T-helper 1 cell treated with Interleukin-12 subunit alpha and Interleukin-12 subunit beta and Interleukin-4 antibody, amounts not matched to agents 30 ng/mL and 1 ng/mL, for 36 hours (primary cell): ENCODE data around the gene GRIA4. TPM values are rescaled to one million over a fixed set of nuclear protein-coding genes. Genes with fewer than 3 reads are reported as not detected.
"Not testable (repeated sequence)": the region's sequence is repeated elsewhere in the genome, so short reads cannot be mapped to it uniquely, and the experiment has no call there.

ENCODE experiments used
- intact Hi-C: fragments of 100-400 bp; cut with micrococcal nuclease; formaldehyde crosslinking; loops from one replicate; pipeline ENCODE4 v1.15.1; 2024
- total RNA-seq: library from RNA; stranded (reverse); gene quantifications from 2 replicates; pipeline ENCODE4 v1.2.3, GENCODE V29; 2022

GRIA4 gene
- total RNA-seq, 1 donor from 2014 or later: not detected

- intact Hi-C loops: no loop called here
Observed at GRCh38 chr11:105856954-105857353, 247.1 kb downstream of the GRIA4 start.

GRCh38 chr11:105857728-105858127 is 247.9 kb downstream of the GRIA4 start:
- intact Hi-C loops: no loop called here

- intact Hi-C loops: no loop called here
Observed at GRCh38 chr11:105858841-105859240, 249.0 kb downstream of the GRIA4 start.

GRCh38 chr11:105860105-105860504 is 250.2 kb downstream of the GRIA4 start:
- intact Hi-C loops: loop anchor here (5.0 kb wide), 2 partner anchors 1328 to 1608 kb away; no protein-coding TSS in a partner anchor

DNA sequence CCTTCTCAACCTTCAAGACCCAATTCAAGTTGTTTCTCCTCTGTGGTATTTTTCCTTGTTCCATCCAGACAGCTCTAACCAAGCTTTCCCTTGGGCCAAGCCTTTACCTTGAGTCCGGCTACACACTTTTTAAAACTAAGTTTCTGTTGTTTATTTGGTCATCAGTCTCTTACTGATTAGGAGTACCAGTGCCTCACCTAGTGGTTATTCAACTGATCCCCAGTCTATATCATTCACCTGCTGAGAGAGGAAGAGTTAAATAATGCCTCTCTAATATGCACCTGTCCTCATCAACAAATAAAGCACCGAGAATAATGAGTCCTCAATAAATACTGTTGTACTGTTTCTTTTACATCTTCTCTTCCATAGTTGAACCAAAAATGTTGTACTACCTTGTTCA is 251.4 kb downstream of the GRIA4 start:
- intact Hi-C loops: loop anchor here (5.0 kb wide), 2 partner anchors 1329 to 1609 kb away; no protein-coding TSS in a partner anchor

GRCh38 chr11:105862736-105863367 is 253.0 kb downstream of the GRIA4 start:
- intact Hi-C loops: loop anchor here (2.0 to 5.0 kb wide), 3 partner anchors 1254 to 1611 kb away; no protein-coding TSS in a partner anchor

- intact Hi-C loops: loop anchor here (2.0 to 5.0 kb wide), 3 partner anchors 1255 to 1611 kb away; no protein-coding TSS in a partner anchor
Observed at GRCh38 chr11:105863523-105863922, 253.7 kb downstream of the GRIA4 start.

GRCh38 chr11:105867742-105868141 is 257.9 kb downstream of the GRIA4 start:
- intact Hi-C loops: no loop called here

- intact Hi-C loops: no loop called here
Observed at GRCh38 chr11:105868762-105869285, 259.0 kb downstream of the GRIA4 start.

DNA sequence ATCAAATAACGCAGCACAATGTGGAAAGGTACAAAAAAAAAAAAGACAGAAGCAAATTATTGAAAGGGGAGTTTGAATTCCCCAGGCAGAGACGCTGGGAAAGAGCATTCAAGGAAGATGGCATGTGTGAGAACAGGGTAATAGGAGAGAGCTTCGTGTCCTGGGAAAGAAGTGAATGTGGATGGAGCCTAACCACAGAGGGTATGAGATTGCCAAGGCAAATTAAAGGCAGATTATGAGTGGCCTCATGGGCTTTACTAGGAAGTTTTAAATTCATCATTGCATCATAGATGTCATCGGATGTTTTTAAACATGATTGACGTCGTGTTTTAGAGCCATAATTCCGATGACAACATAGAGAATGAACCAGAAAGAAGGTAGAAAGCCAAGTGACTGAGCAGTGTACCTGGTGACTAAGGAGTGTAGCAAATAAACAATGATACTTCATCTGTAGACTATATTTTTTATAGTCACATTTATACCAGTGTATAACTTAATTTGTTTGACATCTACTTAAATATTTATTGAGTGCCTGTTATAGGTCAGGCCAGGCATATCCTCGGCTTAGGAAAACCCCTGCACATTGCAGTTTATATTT is 260.7 kb downstream of the GRIA4 start:
- intact Hi-C loops: no loop called here

- intact Hi-C loops: no loop called here
Observed at GRCh38 chr11:105878510-105878909, 268.6 kb downstream of the GRIA4 start.

DNA sequence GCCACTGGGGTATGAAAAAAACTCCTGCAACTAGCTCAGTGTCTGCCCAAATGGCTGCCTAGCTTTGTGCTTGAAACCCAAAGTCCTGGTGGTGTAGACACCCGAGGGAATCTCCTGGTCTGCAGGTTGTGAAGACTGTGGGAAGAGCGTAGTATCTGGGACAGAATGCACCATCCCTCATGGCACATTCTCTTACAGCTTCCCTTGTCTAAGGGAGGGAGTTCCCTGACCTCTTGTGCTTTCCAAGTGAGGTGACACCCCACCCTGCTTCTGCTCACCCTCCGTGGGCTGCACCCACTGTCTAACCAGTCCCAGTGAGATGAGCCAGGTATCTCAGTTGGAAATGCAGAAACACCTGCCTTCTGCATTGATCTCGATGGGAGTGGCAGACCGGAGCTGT is 269.1 kb downstream of the GRIA4 start:
- intact Hi-C loops: not testable (repeated sequence)

GRCh38 chr11:105881027-105881426 is 271.2 kb downstream of the GRIA4 start:
- intact Hi-C loops: no loop called here

GRCh38 chr11:105884436-105884835 is 274.6 kb downstream of the GRIA4 start:
- intact Hi-C loops: no loop called here

DNA sequence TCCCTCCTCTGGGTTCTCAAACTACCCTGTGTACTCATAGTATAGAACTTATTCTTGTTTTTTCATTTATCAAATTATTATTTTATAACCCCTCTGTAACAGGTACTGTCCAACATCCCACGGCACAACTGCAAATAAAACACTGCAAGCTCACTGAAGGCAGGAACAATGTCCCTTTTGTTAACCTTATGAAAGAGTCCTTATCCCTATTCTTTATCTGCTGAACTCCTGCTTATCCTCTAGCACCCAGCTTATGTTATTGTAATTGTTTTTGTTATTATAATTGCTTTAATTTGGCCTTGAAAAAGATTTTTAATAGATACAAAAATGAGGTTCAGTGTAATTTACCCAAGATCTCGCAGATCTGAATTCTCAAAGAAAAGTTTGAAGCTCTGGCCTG is 281.8 kb downstream of the GRIA4 start:
- intact Hi-C loops: no loop called here

- intact Hi-C loops: no loop called here
Observed at GRCh38 chr11:105897161-105897560, 287.3 kb downstream of the GRIA4 start.

DNA sequence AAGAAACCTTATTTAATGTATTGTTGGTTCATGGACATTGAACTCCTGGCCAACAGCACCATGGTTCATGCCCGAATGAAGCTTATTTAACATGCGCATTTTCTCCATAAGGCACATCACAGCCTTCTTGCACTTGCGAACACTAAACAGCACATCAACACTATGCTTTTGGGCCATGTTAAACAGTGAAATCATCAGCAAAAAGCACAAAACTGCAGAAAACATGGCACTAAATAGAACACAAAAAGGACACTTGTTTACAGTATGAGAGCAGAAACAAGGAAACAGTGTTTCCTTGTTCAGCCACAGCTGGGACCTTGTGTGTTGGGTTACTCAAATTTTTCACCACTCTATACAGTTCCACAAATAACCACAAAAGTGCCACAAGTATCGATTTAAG is 289.9 kb downstream of the GRIA4 start:
- intact Hi-C loops: no loop called here

DNA sequence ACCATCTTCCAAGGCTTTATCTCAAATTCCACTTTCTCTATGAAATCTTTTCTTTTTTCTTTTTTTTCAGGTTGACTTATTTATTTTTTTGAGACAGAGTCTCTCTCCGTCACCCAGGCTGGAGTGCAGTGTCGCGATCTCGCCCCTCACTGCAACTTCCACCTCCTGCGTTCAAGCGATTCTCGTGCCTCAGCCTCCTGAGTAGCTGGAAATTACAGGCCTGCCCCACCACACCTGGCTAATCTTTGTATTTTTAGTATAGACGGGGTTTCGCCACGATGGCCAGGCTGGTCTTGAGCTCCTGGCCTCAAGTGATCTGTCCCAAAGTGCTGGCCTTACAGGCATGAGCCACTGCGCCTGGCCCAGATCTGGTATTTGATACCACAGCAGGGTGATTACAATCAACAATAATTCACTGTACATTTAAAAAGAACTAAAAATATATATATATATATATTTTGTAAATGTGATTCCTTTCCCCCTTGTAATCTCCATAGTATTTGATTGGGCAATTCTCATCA is 290.7 kb downstream of the GRIA4 start:
- intact Hi-C loops: no loop called here

DNA sequence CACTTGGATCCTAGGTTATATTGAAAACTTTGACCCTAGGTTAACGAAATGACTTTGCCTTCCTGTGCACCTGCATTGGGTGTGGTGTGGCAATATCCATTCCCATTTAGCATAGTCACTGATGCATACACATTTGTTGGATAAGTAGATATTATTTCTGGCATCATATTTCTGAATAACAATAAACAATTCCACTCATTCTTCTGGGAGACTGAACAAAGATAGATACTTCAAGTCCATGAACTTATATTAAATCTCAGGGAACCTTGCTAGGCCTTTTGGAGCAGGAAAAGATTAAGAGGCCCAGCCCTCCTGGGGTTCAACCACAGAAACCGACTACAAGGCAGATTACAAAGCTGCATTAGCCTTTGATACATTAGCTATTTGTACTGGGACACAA is 293.2 kb downstream of the GRIA4 start:
- intact Hi-C loops: no loop called here

- intact Hi-C loops: no loop called here
Observed at GRCh38 chr11:105906517-105906916, 296.6 kb downstream of the GRIA4 start.

GRCh38 chr11:105907319-105907718 is 297.4 kb downstream of the GRIA4 start:
- intact Hi-C loops: no loop called here

DNA sequence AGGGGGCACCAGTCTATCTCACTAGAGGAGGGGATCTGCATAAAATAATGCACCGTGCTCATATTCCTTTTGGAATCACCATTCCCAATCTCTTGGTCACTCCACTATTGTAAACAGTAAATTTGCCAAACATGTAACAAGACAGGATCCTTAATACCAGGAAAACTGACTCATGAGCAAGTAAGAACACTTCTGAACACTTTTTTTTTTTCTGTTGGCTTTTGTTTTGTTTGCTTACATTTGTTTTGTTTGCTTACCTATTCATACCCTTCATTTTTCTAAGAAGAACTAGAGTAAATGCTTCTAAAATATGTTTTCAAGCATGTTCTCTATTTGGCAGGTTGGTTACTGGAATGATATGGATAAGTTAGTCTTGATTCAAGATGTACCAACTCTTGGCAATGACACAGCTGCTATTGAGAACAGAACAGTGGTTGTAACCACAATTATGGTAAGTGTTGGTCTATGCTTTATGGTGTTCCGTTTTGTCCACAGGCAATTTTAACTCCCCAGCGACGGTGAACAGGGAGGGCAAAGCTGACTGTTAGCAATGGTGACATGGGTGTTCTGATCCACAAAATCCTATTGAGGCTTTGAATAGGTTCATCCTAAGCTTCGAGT is 300.3 kb downstream of the GRIA4 start:
- intact Hi-C loops: loop anchor here (5.0 kb wide), 1 partner anchor 987 kb away; no protein-coding TSS in a partner anchor
